K562 (cell line): ENCODE results near the gene FBXO4. TPM values are rescaled to one million over a fixed set of nuclear protein-coding genes. Genes with fewer than 3 reads are reported as not detected.

Experiments
- CHD2 ChIP-seq: IDR thresholded peaks from 2 replicates; pipeline ENCODE4 v1.6.1; 2011; ENCODE audit warnings: low read depth, low read length
- HMBOX1 ChIP-seq: sonication (generic); IDR thresholded peaks from 2 replicates; pipeline ENCODE4 v1.6.1; 2016
- HNRNPLL ChIP-seq: fragments of 200-400 bp; formaldehyde crosslinking; IDR thresholded peaks from 2 replicates; pipeline ENCODE4 v1.6.1; 2017; ENCODE audit warnings: low read length, low read depth, mild to moderate bottlenecking; ENCODE audit not compliant: poor library complexity, severe bottlenecking
- KDM5B ChIP-seq: fragments of 200-600 bp; sonication (generic); IDR thresholded peaks from 2 replicates; pipeline ENCODE4 v1.6.1; 2012; ENCODE audit warnings: low read depth, mild to moderate bottlenecking, moderate library complexity, low read length, control low read depth, inconsistent platforms; ENCODE audit not compliant: insufficient replicate concordance
- KLF16 ChIP-seq: IDR thresholded peaks from 2 replicates; pipeline ENCODE4 v1.6.1; 2016; ENCODE audit warnings: antibody characterized with exemption
- MECOM ChIP-seq: fragments of 250-450 bp; sonication (Bioruptor Pico); IDR thresholded peaks from 2 replicates; pipeline ENCODE4 v1.8.0; 2022; ENCODE audit warnings: inconsistent platforms
- MEF2A ChIP-seq: IDR thresholded peaks from 2 replicates; pipeline ENCODE4 v1.6.1; 2011; ENCODE audit warnings: low read depth, mild to moderate bottlenecking, low read length, moderate library complexity; ENCODE audit not compliant: control insufficient read depth
- MLX ChIP-seq, 2 experiments: fragments of 450-650 bp in 1 of 2; sonication (generic) in 1 of 2; formaldehyde crosslinking; conservative IDR thresholded peaks; 2 replicates each; pipeline versions ENCODE4 v1.4.0 to v1.8.1; 2020 to 2022; ENCODE audit warnings: mild to moderate bottlenecking in 1 of 2, missing genetic modification reagents in 1 of 2
- NFE2 ChIP-seq: IDR thresholded peaks from 2 replicates; pipeline ENCODE4 v1.6.1; 2014; ENCODE audit warnings: antibody characterized with exemption, low read depth
- NR0B1 ChIP-seq: fragments of 450-650 bp; IDR thresholded peaks from one replicate; pipeline ENCODE4 v1.6.1; 2018; ENCODE audit warnings: mild to moderate bottlenecking, moderate library complexity; ENCODE audit not compliant: partially characterized antibody
- NR3C1 ChIP-seq: sonication (generic); formaldehyde crosslinking; IDR thresholded peaks from 2 replicates; pipeline ENCODE4 v1.8.1; 2022; ENCODE audit warnings: missing genetic modification reagents
- PHB ChIP-seq: fragments of 250-450 bp; sonication (Bioruptor Pico); IDR thresholded peaks from 2 replicates; pipeline ENCODE4 v1.5.0; 2021
- POLR2H ChIP-seq: IDR thresholded peaks from 2 replicates; pipeline ENCODE4 v1.6.1; 2016; ENCODE audit warnings: missing genetic modification characterization, low read depth, mild to moderate bottlenecking, control low read depth, missing compliant biosample characterization, moderate library complexity
- RFX5 ChIP-seq: IDR thresholded peaks from 2 replicates; pipeline ENCODE4 v1.6.1; 2011; ENCODE audit warnings: low read depth, mild to moderate bottlenecking, improper control_type of control experiment, low read length
- SIN3B ChIP-seq: fragments of 450-650 bp; IDR thresholded peaks from 2 replicates; pipeline ENCODE4 v1.6.1; 2017; ENCODE audit warnings: low read depth, mild to moderate bottlenecking, moderate library complexity
- SMAD2 ChIP-seq: fragments of 150-350 bp; IDR thresholded peaks from 2 replicates; pipeline ENCODE4 v1.6.1; 2014; ENCODE audit warnings: low read depth, mild to moderate bottlenecking, low read length
- SMAD4 ChIP-seq: fragments of 250-450 bp; sonication (Bioruptor Pico); conservative IDR thresholded peaks from 2 replicates; pipeline ENCODE4 v1.8.0; 2021; ENCODE audit warnings: inconsistent platforms, mild to moderate bottlenecking, moderate library complexity
- TEAD2 ChIP-seq: fragments of 450-650 bp; IDR thresholded peaks from 2 replicates; pipeline ENCODE4 v1.6.1; 2016; ENCODE audit warnings: missing genetic modification characterization, control low read depth, missing compliant biosample characterization
- THRAP3 ChIP-seq: fragments of 450-650 bp; IDR thresholded peaks from 2 replicates; pipeline ENCODE4 v1.6.1; 2016; ENCODE audit warnings: mild to moderate bottlenecking, inconsistent platforms, borderline replicate concordance
- ZC3H4 ChIP-seq: sonication (generic); formaldehyde crosslinking; IDR thresholded peaks from 2 replicates; pipeline ENCODE4 v1.9.0; 2021; ENCODE audit warnings: missing genetic modification reagents, borderline replicate concordance
- ZKSCAN8 ChIP-seq: fragments of 200-800 bp; sonication (Bioruptor generic); IDR thresholded peaks from 2 replicates; pipeline ENCODE4 v1.6.1; 2016; ENCODE audit warnings: missing genetic modification characterization, missing compliant biosample characterization
- ZNF274 ChIP-seq: IDR thresholded peaks from 2 replicates; pipeline ENCODE4 v1.6.1; 2011; ENCODE audit warnings: low read depth, mild to moderate bottlenecking, low read length, moderate library complexity, borderline replicate concordance
- ZNF282 ChIP-seq: sonication (generic); formaldehyde crosslinking; IDR thresholded peaks from 2 replicates; pipeline ENCODE4 v1.8.1; 2023; ENCODE audit warnings: missing genetic modification reagents
- ZNF41 ChIP-seq: fragments of 250-450 bp; sonication (Bioruptor Pico); conservative IDR thresholded peaks from 2 replicates; pipeline ENCODE4 v1.4.0; 2020; ENCODE audit warnings: mild to moderate bottlenecking
- ZNF507 ChIP-seq: conservative IDR thresholded peaks from 2 replicates; pipeline ENCODE4 v1.6.1; 2017; ENCODE audit warnings: missing genetic modification characterization, missing compliant biosample characterization
- ZNF77 ChIP-seq: fragments of 250-450 bp; sonication (Bioruptor Pico); IDR thresholded peaks from 2 replicates; pipeline ENCODE4 v1.5.0; 2020
- ZSCAN32 ChIP-seq: fragments of 450-650 bp; formaldehyde crosslinking; IDR thresholded peaks from 2 replicates; pipeline ENCODE4 v1.4.0; 2020; ENCODE audit warnings: mild to moderate bottlenecking, moderate library complexity
- polyA plus RNA-seq, 8 experiments: library from polyadenylated mRNA; depleted of rRNA in 4 of 8; stranded (reverse) in 5 of 8; unstranded in 3 of 8; fragments of >200 nt; fragmentation: Nextera tagmentation in 2 of 8; fragmentation: Illumina TruSeq in 1 of 8; extraction: Ambion mirVana in 2 of 8; extraction: Trizol in 1 of 8; gene quantifications; 2 replicates each; pipeline versions ENCODE4 v1.2.1 to v1.2.3, GENCODE V29; 2011 to 2014; ENCODE audit warnings: inconsistent platforms in 1 of 8, missing spikeins in 1 of 8
- total RNA-seq, 7 experiments: library from RNA; depleted of rRNA in 6 of 7; stranded (reverse); fragments of >200 nt in 6 of 7; fragmentation: Illumina TruSeq in 2 of 7; extraction: Trizol in 2 of 7; gene quantifications; 2 replicates each; pipeline versions ENCODE4 v1.2.1 to v1.2.3, GENCODE V29; 2011 to 2021; ENCODE audit warnings: low replicate concordance in 1 of 7
- TF ChIP-seq, protein P1 (sequence below): fragments of 250-450 bp; sonication (Bioruptor Pico); IDR thresholded peaks from 2 replicates; pipeline ENCODE4 v1.8.0; 2021; ENCODE audit warnings: moderate library complexity, mild to moderate bottlenecking, inconsistent platforms

Gene FBXO4
- total and polyA plus RNA-seq, 9 of the 15 experiments (the other 6 are each of a cell fraction or from before 2014, with no cell fraction given): 5.9 to 33.4 (median 19.6) TPM

- TF ChIP-seq MEF2A (peak; percentile 39; the same call in 1 of the 2 replicates), CHD2 (no peak; the same call in 1 of the 2 replicates), ZNF41 (CRISPR knock-in tag) (no peak; the same call in 1 of the 2 replicates), ZC3H4 (no peak), KDM5B (peak; percentile 96), NR0B1 (no peak), KLF16 (no peak), HNRNPLL (peak; percentile 75), ZSCAN32 (no peak; the same call in 1 of the 2 replicates), ZNF282 (CRISPR knock-in tag) (0 out of 2 replicates have a peak, but pooled peaks have one; percentile 49), POLR2H (peak; percentile 60), TEAD2 (tag) (no peak), HMBOX1 (peak; percentile 49), ZNF77 (CRISPR knock-in tag) (no peak), MECOM (CRISPR knock-in tag) (no peak), SMAD4 (CRISPR knock-in tag) (peak; percentile 90), ZNF274 (peak; percentile 43; the same call in 1 of the 2 replicates), ZNF507 (tag) (no peak), THRAP3 (no peak), MLX (CRISPR knock-in tag; conservative IDR thresholded peaks at IDR 0.05) (peak in 1 of 2 experiments; percentile 87; a peak in 1 of 4 replicates), PHB (no peak), SIN3B (0 out of 2 replicates have a peak, but pooled peaks have one; percentile 40), NR3C1 (CRISPR knock-in tag) (no peak), SMAD2 (no peak), ZKSCAN8 (CRISPR knock-in tag) (no peak), NFE2 (no peak), RFX5 (no peak)
- TF ChIP-seq, protein P1, sequence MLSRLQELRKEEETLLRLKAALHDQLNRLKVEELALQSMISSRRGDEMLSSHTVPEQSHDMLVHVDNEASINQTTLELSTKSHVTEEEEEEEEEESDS (CRISPR knock-in tag): no peak
Measured at GRCh38 chr5:41924872-41925554, at the start of gene FBXO4 (continued).
